Uterus (tissue), 4 donors: ENCODE measurements around the gene SETD4. TPM values are rescaled to one million over a fixed set of nuclear protein-coding genes. Genes with fewer than 3 reads are reported as not detected.

Source experiments
- DNase-seq, 2 donors: peaks; one replicate each; pipeline ENCODE4 v3.0.0-alpha.2; 2019 to 2020
- H3K27ac ChIP-seq, 2 donors: fragments of 200-600 bp; sonication (generic); 1 replicate in 1 of 2; 2 replicates in 1 of 2; pipeline ENCODE4 v1.5.1; 2016 to 2018
- H3K27me3 ChIP-seq, 2 donors: fragments of 200-600 bp; sonication (generic); one replicate each; pipeline ENCODE4 v1.5.1; 2018 to 2019; ENCODE audit warnings: control low read depth in 1 of 2
- H3K36me3 ChIP-seq, 2 donors: fragments of 200-600 bp; sonication (generic); one replicate each; pipeline ENCODE4 v1.5.1; 2019; ENCODE audit warnings: control low read depth in 1 of 2
- H3K4me1 ChIP-seq, 2 donors: fragments of 200-600 bp; sonication (generic); one replicate each; pipeline ENCODE4 v1.5.1; 2018 to 2019; ENCODE audit warnings: control low read depth in 1 of 2
- H3K4me3 ChIP-seq, 2 donors: fragments of 200-600 bp; sonication (generic); 1 replicate in 1 of 2; 2 replicates in 1 of 2; pipeline ENCODE4 v1.5.1; 2018 to 2019; ENCODE audit warnings: mild to moderate bottlenecking in 1 of 2
- H3K9me3 ChIP-seq, 2 donors: fragments of 200-600 bp; sonication (generic); one replicate each; pipeline ENCODE4 v1.5.1; 2019; ENCODE audit warnings: control low read depth in 1 of 2
- POLR2A ChIP-seq, 2 donors: fragments of 450-650 bp; IDR thresholded peaks; one replicate each; pipeline ENCODE4 v1.6.1; 2016; ENCODE audit warnings: antibody characterized with exemption in 2 of 2, mild to moderate bottlenecking in 1 of 2, moderate library complexity in 1 of 2
- intact Hi-C: fragments of 100-400 bp; cut with DNase I; formaldehyde crosslinking; loops from one replicate; pipeline ENCODE4 v1.15.1; 2023; ENCODE audit warnings: low total_unique reads
- total RNA-seq, 4 donors: library from RNA; depleted of rRNA in 3 of 4; stranded (reverse); fragments of >200 nt in 3 of 4; gene quantifications; one replicate each; pipeline versions ENCODE4 v1.1.0 to v1.2.4, GENCODE V29; 2014 to 2023
- TF ChIP-seq, protein P1 (sequence below), 4 experiments: fragments of 200-600 bp in 2 of 4; fragments of 450-650 bp in 2 of 4; sonication (generic) in 2 of 4; IDR thresholded peaks; one replicate each; pipeline ENCODE4 v1.5.1; 2016 to 2019; ENCODE audit warnings: antibody characterized with exemption in 4 of 4, mild to moderate bottlenecking in 2 of 4, moderate library complexity in 1 of 4
- donor health status: DM: yes; HTN: yes; CAD: no.

Gene SETD4
- total RNA-seq, 4 donors from 2014 or later, result 12.4 to 35.6 (median 22.3) TPM

- Histone ChIP-seq H3K36me3 (no peaks in the 10 kb centered on the region), H3K27ac (no peak overlapping the region), H3K9me3 (no peaks in the 10 kb centered on the region), H3K4me3 (no peak overlapping the region), H3K4me1 (no peaks in the 10 kb centered on the region), H3K27me3 (no peaks in the 10 kb centered on the region)
- TF ChIP-seq, protein P1, sequence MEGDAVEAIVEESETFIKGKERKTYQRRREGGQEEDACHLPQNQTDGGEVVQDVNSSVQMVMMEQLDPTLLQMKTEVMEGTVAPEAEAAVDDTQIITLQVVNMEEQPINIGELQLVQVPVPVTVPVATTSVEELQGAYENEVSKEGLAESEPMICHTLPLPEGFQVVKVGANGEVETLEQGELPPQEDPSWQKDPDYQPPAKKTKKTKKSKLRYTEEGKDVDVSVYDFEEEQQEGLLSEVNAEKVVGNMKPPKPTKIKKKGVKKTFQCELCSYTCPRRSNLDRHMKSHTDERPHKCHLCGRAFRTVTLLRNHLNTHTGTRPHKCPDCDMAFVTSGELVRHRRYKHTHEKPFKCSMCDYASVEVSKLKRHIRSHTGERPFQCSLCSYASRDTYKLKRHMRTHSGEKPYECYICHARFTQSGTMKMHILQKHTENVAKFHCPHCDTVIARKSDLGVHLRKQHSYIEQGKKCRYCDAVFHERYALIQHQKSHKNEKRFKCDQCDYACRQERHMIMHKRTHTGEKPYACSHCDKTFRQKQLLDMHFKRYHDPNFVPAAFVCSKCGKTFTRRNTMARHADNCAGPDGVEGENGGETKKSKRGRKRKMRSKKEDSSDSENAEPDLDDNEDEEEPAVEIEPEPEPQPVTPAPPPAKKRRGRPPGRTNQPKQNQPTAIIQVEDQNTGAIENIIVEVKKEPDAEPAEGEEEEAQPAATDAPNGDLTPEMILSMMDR (IDR thresholded peaks at IDR 0.05), result no peak
- TF ChIP-seq POLR2A (IDR thresholded peaks at IDR 0.05), result no peak
- no peak for DNase-seq
- intact Hi-C loops, result no loop called here
These were observed 27.2 kb upstream of the SETD4 start for GRCh38 chr21:36087362-36088138.

GRCh38 chr21:36082237-36082664, 21.9 kb upstream of the SETD4 start:
- Histone ChIP-seq H3K27ac (no peak overlapping the region), H3K36me3 (no peaks in the 10 kb centered on the region), H3K9me3 (no peaks in the 10 kb centered on the region), H3K4me1 (no peaks in the 10 kb centered on the region), H3K4me3 (no peak overlapping the region), H3K27me3 (no peaks in the 10 kb centered on the region)
- intact Hi-C loops, result no loop called here
- no peak for TF ChIP-seq POLR2A (IDR thresholded peaks at IDR 0.05)
- TF ChIP-seq, protein P1 (IDR thresholded peaks at IDR 0.05), result no peak
- no peak for DNase-seq

DNA sequence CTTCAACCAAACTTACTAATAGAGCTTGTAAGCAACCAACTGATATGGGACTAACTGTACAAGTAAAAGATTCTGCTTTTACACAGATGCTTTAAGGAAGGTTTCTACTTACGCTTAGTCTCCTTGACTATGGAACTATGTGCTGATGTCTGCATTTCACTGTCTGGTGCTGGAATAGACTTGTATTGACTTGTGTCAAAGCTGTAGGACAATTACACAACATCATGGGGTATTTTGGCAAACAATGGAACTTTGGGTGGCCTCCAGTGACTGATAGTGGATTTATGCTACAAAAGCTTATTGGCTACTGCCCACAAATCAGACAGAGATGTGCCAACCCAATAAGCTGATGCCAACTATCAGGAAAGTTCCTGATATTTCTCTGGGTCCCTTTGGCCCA, 20.1 kb upstream of the SETD4 start:
- no peaks in the 10 kb centered on the region for H3K27me3 ChIP-seq
- intact Hi-C loops, result no loop called here
- H3K36me3 ChIP-seq, result no peaks in the 10 kb centered on the region
- no peak for DNase-seq
- no peak overlapping the region for H3K4me3 ChIP-seq
- TF ChIP-seq, protein P1 (IDR thresholded peaks at IDR 0.05), result no peak
- TF ChIP-seq POLR2A (IDR thresholded peaks at IDR 0.05), result no peak
- H3K4me1 ChIP-seq, result no peaks in the 10 kb centered on the region
- no peak overlapping the region for H3K27ac ChIP-seq
- H3K9me3 ChIP-seq, result no peaks in the 10 kb centered on the region

GRCh38 chr21:36079671-36080070, 19.3 kb upstream of the SETD4 start:
- Histone ChIP-seq H3K9me3 (no peaks in the 10 kb centered on the region), H3K4me3 (no peak overlapping the region), H3K27ac (no peak overlapping the region), H3K4me1 (no peaks in the 10 kb centered on the region), H3K27me3 (no peaks in the 10 kb centered on the region), H3K36me3 (no peaks in the 10 kb centered on the region)
- TF ChIP-seq, protein P1 (IDR thresholded peaks at IDR 0.05), result no peak
- TF ChIP-seq POLR2A (IDR thresholded peaks at IDR 0.05), result no peak
- intact Hi-C loops, result no loop called here
- DNase-seq, result no peak

- H3K27ac ChIP-seq, result no peak overlapping the region
- no peak overlapping the region for H3K4me3 ChIP-seq
- H3K27me3 ChIP-seq, result no peaks in the 10 kb centered on the region
- no peaks in the 10 kb centered on the region for H3K9me3 ChIP-seq
- intact Hi-C loops, result no loop called here
- no peak for DNase-seq
- TF ChIP-seq, protein P1 (IDR thresholded peaks at IDR 0.05), result no peak
- no peak for TF ChIP-seq POLR2A (IDR thresholded peaks at IDR 0.05)
- no peaks in the 10 kb centered on the region for H3K4me1 ChIP-seq
- H3K36me3 ChIP-seq, result no peaks in the 10 kb centered on the region
These were observed 18.8 kb upstream of the SETD4 start for GRCh38 chr21:36079010-36079649.
